ENCODE measurements around the gene ZMYND8.
"Not testable (repeated sequence)": the region's sequence is repeated elsewhere in the genome, so short reads cannot be mapped to it uniquely, and the experiment has no call there.

ZMYND8 gene

GRCh38 chr20:47370850-47371782, 14.6 kb upstream of the ZMYND8 start:
- no peak for DNase-seq

- no peak for DNase-seq
These were observed 13.7 kb upstream of the ZMYND8 start for GRCh38 chr20:47370214-47370613.

- no peak for DNase-seq
These were observed 11.8 kb upstream of the ZMYND8 start for GRCh38 chr20:47368301-47368700.

- not testable (repeated sequence) for DNase-seq
These were observed 9.8 kb upstream of the ZMYND8 start for GRCh38 chr20:47366301-47366700.

- DNase-seq: no peak
These were observed 8.7 kb upstream of the ZMYND8 start for GRCh38 chr20:47365023-47365764.

- DNase-seq: no peak
These were observed 6.1 kb upstream of the ZMYND8 start for GRCh38 chr20:47362361-47363219.

- DNase-seq: no peak
These were observed 4.8 kb upstream of the ZMYND8 start for GRCh38 chr20:47361057-47361915.

GRCh38 chr20:47360297-47361056, 4.0 kb upstream of the ZMYND8 start:
- no peak for DNase-seq

GRCh38 chr20:47359530-47360296, 3.2 kb upstream of the ZMYND8 start:
- DNase-seq: no peak

- DNase-seq: no peak
These were observed 2.4 kb upstream of the ZMYND8 start for GRCh38 chr20:47358672-47359529.

GRCh38 chr20:47358039-47358671, 1.7 kb upstream of the ZMYND8 start:
- DNase-seq: no peak

GRCh38 chr20:47357296-47358038, 968 bp upstream of the ZMYND8 start:
- peak; percentile 61 for DNase-seq

- no peak for DNase-seq
These were observed 326 bp downstream of the ZMYND8 start for GRCh38 chr20:47356220-47356525.

- no peak for DNase-seq
These were observed 845 bp downstream of the ZMYND8 start for GRCh38 chr20:47355489-47356219.

GRCh38 chr20:47354714-47355488, 1.6 kb downstream of the ZMYND8 start:
- no peak for DNase-seq

GRCh38 chr20:47354464-47354713, 2.1 kb downstream of the ZMYND8 start:
- DNase-seq: no peak
